ENCODE measurements around the gene NT5DC4.

Gene NT5DC4

GRCh38 chr2:112723547-112723940 is 2.7 kb downstream of the NT5DC4 start:
- DNase-seq (ENCODE audit: low spot score) = no peak

- no peak for DNase-seq (ENCODE audit: low spot score)
These were observed 3.2 kb downstream of the NT5DC4 start for GRCh38 chr2:112723995-112724394.

- DNase-seq (ENCODE audit: low spot score) = peak; percentile 51
These were observed 4.0 kb downstream of the NT5DC4 start for GRCh38 chr2:112724591-112725525.

- DNase-seq (ENCODE audit: low spot score) = no peak
These were observed 5.0 kb downstream of the NT5DC4 start for GRCh38 chr2:112725545-112726457.

- DNase-seq (ENCODE audit: low spot score) = peak; percentile 96
These were observed 5.8 kb downstream of the NT5DC4 start for GRCh38 chr2:112726487-112727190.

- no peak for DNase-seq (ENCODE audit: low spot score)
These were observed 6.6 kb downstream of the NT5DC4 start for GRCh38 chr2:112727276-112728028.

GRCh38 chr2:112728029-112728362 is 7.2 kb downstream of the NT5DC4 start:
- no peak for DNase-seq (ENCODE audit: low spot score)

- DNase-seq (ENCODE audit: low spot score) = no peak
These were observed 7.8 kb downstream of the NT5DC4 start for GRCh38 chr2:112728378-112729175.

GRCh38 chr2:112730216-112730615 is 9.4 kb downstream of the NT5DC4 start:
- no peak for DNase-seq (ENCODE audit: low spot score)

GRCh38 chr2:112730791-112731190 is 10.0 kb downstream of the NT5DC4 start:
- DNase-seq (ENCODE audit: low spot score) = no peak

- DNase-seq (ENCODE audit: low spot score) = no peak
These were observed 10.7 kb downstream of the NT5DC4 start for GRCh38 chr2:112731479-112731878.

GRCh38 chr2:112733456-112733855 is 12.6 kb downstream of the NT5DC4 start:
- no peak for DNase-seq (ENCODE audit: low spot score)

- DNase-seq (ENCODE audit: low spot score) = no peak
These were observed 13.1 kb downstream of the NT5DC4 start for GRCh38 chr2:112733871-112734270.

GRCh38 chr2:112737542-112738232 is 16.9 kb downstream of the NT5DC4 start:
- no peak for DNase-seq (ENCODE audit: low spot score)

GRCh38 chr2:112740527-112740926 is 19.7 kb downstream of the NT5DC4 start:
- no peak for DNase-seq (ENCODE audit: low spot score)

- peak; percentile 89 for DNase-seq (ENCODE audit: low spot score)
These were observed 29.1 kb downstream of the NT5DC4 start for GRCh38 chr2:112749755-112750559.

GRCh38 chr2:112750560-112750843 is 29.7 kb downstream of the NT5DC4 start:
- DNase-seq (ENCODE audit: low spot score) = peak; percentile 31

- DNase-seq (ENCODE audit: low spot score) = no peak
These were observed 30.8 kb downstream of the NT5DC4 start for GRCh38 chr2:112751451-112752197.

- DNase-seq (ENCODE audit: low spot score) = no peak
These were observed 31.8 kb downstream of the NT5DC4 start for GRCh38 chr2:112752667-112753066.

Measured in GM03348 (cell line).